GM19324 (cell line): ENCODE data around the gene UBE2QL1.

Source experiments
- ATAC-seq: cut with Tn5 transposase; IDR thresholded peaks from one replicate; pipeline ENCODE4 v1.9.1; 2021; ENCODE audit warnings: mild to moderate bottlenecking, moderate library complexity; ENCODE audit not compliant: unreplicated experiment, low FRiP score

The UBE2QL1 gene

DNA sequence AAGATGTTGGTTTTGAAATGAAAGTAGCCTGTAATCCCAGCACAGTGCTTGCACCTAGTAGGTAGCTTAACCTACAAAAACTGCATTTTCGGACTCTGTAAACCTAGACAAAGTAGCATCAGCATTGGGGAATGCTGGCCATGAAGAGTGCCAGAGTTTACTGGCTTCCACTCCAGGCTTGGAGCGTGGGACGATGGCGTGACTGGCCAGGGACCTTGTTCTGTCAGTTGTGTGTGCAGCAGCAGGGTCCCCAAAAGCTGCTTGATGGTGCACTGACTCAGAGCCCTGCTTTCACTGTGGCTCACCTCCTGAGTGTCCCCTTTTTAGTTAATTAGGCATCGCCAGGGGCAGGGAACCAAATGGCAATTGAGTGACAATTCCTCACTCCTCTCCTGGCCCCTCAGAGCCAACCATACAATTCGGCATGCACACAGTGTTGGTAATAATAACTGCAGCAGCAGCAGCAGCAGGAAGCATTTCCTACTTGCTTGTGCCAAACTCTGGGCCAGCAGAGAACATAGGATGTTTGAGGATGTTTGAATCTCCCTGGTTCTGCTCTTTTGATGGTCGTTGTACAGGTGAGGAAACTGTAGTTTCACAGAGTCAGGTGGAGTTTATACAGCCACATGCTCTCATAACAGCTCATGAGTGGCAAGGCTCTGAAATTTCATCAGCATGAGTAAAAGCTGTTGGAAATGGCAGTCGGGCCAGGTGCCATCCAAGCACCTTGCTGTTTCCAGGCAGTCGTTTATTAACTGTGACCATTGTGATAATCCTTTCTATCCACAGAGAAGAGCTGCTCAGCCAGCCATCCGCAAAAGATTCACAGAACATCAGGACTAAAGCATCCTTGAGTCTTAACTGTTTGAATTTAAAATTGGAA, 4.2 kb downstream of the UBE2QL1 start:
- ATAC-seq, result no peak

DNA sequence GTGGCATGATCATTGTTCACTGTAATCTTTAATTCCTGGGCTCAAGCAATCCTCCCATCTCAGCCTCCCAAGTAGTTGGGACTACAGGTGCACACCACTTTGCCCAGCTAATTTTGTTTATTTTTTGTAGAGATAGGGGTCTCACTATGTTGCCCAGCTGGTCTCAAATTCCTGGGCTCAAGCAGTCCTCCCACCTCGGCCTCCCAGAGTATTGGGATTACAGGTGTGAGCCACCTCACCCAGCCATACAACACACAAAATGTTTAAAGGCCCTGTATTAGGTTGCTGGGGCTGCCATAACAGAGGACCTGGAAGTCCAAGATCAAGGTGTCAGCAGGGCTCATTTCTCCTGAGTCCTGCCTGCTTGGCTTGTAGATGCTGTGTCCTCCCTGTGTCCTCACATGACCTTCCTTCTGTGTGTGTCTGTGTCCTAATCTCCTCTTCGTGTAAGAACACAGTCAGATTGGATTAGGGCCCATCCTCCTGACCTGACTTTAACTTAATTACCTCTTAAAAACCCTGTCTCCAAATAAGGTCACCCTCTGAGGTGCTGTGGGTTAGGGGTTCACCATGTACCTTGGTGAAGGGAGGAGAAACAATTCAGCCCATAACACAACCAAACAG, 5.4 kb downstream of the UBE2QL1 start:
- ATAC-seq, result no peak

DNA sequence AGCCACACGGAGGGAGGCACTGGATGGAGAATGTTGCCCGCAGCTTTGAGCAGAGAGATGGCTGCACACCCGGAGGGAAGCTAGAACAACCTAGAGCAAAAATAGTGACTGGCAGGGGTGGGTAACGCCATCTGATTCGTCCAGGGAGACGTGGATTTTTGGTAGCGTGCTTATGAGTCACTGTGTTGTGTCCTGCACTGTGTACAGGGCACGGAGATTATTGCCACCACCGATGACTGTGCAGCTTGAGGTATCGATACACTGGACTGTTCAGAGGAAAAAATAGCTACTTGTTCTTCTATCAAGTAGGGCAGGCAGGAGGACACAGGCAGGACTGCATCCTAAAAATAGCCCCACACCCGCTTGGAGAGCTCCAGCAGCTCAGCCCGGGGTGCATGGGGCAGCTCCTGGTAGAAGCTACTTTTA, 6.0 kb downstream of the UBE2QL1 start:
- no peak for ATAC-seq

DNA sequence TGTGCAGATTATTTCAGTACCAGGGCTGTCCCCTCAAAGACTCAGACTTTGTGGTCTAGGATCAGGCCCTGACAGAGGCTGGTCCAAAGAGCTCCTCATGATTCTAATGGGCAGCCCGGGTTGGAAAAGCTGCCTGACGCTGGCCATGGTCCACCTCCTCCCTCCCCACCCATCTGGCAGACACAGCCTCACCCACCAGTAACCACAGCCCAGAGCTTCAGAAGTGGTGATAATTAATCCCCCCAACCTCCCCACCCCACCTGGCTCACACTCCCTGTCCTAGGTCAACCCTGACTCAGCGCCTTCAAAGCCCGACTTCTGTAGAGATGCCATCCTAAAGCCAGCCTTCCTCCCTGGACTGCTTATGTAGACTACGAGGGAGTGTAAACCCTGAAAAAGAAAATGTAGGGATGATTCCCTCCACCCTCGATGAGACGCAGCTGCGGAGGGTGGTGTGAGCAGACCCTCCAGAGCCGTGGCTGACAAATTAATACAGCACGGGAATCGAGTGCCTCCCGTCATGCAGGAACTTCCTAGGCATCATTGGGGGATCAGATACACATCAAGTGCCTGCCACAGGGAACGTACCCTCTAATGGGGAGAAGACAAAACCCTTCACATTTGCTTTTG, 7.0 kb downstream of the UBE2QL1 start:
- no peak for ATAC-seq

DNA sequence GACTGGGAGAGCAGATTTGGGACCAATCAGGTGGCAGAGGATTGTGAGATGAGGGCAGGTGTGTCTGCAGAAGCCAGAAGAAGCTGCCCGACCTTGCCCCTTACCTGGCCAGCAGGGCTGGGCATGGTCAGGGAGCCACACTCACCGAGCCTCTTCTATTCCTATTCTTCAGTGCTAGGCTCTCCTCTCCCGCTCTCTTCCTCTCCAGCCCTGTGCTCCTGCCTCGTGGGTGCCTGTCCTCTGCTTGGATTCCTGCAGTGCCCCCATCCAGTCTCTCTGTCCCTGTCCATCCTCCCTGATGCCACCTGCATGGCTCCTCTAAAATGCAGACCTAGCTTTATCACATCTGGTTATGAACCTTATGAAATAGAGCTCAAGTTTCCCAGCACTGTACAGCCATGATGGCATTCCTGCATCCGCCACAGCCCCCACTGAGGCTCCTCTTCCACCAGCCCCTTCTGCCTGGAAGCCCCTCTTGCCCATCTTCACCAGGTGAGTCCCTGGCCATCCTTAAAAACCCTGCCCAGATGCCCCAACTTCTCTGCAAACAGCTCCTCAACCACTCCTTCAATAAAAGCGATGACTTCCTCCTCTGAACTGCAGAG, 8.2 kb downstream of the UBE2QL1 start:
- no peak for ATAC-seq

DNA sequence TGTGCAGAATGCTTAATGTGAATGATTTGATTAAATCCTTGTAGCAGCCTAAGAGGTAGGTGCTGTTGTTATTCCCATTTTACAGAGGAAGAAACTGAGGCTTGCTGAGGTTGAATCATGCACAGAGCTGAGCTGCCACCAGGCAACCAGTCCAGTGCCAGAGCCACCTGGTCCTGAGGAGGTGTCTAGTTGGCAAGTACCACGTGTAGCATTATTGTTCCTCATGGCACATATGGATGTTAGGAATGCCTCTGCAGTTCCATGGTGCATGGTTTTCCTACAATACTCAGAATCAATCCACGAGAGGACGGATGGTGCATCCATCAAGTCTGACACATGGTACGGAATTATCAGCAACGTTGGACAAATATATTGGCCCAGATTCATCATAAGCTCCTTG, 8.9 kb downstream of the UBE2QL1 start:
- ATAC-seq, result no peak

DNA sequence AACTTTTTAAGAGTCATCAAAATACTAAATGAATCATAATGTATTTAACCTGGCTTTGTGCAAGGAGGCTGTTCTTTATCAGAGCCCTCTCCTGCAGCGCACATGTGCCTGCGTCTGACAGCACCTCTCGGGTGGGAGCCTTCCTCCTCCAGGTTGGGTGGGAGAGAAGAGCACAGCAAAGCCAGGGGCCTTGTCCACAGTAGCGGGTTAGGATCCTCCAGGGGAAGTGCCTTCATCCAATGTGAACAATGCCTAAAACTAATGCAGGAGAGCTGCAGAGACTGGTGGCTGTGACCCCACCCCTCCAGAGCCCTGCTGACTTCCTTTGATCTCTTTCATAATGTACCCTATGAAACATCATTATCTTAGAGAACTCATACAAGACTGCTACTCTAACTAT, 10.2 kb downstream of the UBE2QL1 start:
- ATAC-seq, result no peak

DNA sequence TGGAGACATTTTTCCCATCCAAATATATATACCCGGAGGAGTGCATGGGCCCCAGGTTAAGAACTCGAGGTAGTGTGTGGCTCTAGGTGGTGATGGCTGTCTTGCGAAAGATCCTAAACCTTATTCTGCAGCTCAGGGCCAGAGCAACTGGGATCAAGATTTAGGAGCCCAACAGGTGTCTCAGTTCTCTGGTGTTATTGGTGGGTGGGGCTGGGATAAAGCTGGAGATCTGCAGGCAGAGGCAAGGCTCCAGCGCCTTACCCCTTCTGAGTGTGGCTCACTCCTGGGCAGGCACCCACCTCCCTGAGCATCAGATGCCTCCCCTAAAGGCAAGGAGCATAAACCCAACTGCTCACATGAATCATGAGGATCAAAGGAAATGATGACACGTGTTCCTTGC, 11.2 kb downstream of the UBE2QL1 start:
- ATAC-seq, result no peak

DNA sequence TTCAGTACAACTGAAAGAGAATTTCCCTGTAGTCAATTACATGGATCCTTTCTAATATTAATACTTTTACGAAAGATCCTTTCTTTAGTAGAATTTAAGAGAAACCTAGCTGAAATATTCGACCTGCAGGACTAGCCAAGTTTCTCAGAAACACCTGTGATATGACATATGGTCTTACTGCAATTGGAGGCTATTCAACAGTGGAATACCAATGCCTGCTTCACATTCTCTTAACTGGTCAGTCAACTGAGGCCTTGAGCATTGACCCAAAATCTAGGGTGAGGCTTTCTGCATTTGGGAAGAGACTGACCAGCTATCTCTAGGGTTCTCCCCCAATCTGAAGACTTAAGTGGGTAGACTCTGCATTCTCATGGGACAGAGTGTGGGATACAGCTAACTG, 12.3 kb downstream of the UBE2QL1 start:
- ATAC-seq, result no peak

DNA sequence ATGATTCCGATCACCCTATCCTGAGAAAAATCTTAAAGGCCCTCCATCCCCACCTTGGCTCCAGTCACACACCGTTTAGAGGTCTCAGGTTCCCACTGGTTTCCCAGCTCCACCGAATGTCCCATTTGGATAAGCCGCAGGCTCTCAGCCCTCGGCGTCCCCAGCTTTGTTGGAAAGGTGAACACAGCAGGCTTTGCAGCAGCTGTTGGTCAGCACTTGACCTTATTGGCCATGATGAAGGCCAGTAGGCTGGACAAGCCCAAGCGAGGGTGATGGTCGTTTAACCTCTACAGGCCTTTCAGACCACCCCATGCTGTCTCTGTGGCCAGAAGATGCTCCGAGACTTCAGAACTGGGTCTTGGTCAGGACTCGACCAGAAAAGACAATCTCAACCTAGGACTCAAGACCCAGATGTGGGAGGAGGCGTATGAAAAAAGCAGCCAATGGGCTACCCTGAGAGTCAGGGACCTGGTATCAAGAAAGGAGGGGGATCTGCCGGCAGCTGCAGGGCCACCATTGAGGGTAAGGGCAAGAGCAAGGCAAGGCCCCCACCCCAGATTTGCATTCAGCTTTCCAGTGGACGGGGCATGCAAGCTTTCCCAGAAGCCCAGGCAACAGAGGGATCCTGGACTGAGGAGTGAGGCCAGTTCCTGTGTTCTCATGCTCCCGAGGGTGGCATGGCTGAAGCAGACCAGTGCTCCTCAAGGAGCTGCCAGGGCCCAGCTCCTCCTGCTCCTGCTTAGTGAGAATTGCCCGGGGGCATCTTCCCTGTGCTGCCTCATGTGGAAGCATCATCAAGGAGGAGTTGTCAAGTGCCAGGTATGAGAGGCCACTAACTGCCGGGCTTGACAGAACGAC, 13.4 kb downstream of the UBE2QL1 start:
- no peak for ATAC-seq

DNA sequence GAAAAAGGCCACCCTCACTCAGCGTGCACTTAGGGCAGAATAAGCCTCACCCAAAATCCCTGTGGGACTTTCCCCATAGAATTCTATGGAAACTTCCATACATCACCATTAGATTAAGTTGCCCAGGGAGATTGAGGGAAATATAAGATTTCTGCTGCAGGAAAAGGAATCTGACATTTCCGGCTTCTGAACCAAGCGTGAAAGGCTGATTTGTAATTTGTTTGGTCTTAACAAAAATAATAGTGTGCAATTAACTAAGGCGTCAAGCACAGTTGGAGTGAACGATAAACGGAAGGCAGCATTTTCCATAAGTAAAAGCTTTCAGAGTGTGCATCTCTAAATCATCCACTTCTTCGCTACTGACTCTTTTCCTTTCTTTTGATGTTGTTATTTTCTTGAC, 14.0 kb downstream of the UBE2QL1 start:
- ATAC-seq, result no peak

DNA sequence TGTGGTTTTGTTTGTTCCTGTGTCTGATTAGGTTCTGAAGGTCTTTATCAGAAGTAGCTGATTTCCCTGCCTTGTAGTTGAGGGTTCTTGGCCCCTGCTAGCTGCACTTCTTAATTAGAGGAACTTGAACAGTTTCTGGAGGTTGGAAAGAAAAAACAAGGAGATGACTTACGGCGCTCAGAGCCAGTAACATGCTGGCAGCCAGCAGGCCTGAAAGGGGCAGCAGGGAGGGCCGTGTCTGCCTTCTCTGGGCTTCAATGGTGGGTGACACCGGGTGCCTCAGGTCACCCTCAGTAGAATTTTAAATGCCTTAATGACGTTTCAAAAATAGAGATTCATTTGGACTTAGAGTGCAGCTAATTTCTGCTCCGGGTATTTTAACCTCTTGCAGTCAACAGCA, 15.8 kb downstream of the UBE2QL1 start:
- ATAC-seq, result no peak

DNA sequence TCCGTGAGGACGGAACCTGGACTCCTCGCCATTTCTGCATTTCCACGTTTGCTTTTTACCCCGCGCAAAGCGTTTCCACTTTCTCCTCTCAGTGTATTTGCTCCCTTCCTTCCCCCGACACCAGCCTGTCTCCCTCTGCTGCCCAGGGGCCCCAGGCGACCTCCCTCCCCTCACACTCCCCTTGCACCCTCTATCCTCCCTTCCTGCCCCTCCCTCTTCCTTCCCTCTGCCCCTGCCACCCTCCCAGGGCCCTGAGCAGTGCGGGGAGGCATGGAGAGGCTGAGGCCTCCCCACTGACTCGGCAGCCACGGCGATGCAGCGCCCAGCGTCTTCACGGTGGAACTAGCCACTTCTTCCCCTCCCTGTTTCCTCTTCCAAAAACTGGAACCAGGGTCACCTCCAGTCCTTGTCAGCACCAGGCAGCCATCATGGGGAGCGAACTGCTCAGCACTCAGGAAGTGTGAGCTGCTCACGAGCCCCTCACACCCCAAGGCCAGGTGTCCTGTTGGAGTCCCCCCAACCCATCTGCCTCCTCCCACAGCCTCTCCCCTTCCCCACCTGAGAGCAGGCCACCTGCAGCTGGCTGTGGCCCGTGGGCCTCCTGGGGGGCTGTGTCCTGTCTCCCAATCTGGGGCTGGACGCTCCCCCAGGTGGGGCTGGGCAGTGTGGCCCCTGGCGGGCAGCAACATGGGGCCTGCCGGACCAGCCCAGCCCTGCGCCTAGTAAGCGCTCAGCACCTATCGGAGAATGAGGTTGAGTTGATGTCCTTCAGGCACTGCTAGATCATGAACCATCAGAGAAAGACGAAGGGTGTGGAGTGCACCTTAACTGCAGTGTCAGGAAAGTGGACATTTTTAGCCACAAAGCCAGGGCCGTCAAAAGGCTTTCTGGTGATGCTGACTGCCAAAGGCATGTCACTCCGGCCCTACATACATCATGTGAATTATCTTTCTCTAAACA, 17.5 kb downstream of the UBE2QL1 start:
- ATAC-seq, result no peak

DNA sequence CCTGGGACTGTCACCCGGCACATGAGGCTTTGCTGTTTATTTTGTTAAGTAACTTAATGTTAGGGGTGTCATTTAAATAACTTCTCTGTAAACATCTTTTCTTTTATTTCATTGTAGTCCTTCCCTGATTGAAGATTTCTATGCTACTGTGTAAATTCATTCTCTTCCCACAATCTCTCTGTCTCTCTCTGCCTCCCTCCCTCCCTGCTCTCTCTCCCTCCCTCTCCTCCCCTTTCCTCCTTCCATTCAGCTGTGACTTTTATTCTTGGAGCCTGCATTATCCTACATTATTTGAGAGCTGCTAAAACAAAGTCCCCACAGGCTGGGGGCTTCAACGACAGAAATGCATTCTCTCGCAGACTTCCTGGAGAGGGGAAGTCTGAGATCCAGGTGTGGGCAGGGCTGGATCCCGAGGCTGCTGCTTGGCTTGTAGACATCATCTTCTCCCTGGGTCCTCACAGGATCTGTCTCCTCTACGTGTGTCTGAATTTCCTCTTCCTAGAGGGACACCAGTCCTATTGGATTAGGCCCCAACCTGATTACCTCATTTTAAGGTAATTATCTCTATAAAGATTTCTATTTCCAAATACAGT, 18.4 kb downstream of the UBE2QL1 start:
- ATAC-seq, result no peak

DNA sequence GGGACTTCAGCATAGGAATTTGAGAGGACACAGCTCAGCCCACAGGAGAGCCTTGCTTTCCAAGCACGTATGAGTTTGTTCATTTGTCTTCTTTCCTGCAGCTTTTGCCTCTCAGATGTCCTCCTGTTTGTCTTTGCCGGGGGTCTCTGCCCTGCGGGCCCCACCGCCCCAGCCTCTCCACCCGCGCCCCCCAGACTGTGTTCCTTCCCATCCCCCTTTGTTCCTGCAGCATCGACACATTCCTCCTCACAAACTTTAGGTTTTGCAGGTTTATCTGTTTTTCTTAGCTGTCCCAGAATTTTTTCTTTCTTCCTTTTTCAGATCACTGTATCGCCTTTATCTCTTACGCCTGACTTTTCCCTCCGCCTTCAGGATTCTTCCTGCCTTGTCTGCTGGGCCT, 18.9 kb downstream of the UBE2QL1 start:
- no peak for ATAC-seq

DNA sequence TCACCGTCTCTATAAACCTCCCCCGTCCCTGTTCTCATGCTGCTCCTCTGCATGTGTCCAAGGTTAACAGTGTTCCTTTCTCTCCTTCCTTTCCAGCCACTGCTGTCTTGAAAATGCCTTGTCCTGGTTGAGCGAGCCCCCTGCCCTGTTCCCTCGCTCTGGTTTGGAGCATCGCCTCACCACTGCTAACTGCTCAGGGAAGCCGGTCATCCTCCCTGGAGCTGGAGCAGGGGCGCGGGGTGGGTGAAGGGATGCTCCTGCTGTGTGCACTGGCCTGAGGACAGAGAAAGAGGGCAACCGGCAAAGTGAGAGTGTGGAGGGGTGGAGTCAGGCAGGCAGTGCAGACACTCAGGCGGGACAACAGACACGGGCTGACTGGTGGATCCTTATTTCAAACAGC, 19.4 kb downstream of the UBE2QL1 start:
- ATAC-seq, result no peak

DNA sequence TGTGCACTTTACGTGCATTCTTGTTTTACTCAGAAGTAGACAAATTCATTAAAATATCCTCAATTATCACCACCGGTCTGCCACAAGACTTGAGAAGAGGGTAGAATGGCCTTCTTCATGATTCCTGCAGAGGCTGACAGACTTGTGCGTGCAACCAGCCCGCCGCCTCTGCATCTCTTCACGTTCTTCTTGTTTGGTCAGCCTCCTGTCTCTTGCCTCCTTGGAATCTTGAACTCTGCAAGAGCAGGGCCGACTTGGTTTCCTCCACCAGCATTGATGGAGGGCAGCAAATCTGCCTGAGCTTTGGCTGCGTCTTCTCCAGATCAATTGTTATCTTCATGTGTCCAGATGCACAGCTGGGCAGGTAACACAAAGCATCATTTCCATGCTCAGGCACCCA, 20.2 kb downstream of the UBE2QL1 start:
- no peak for ATAC-seq

DNA sequence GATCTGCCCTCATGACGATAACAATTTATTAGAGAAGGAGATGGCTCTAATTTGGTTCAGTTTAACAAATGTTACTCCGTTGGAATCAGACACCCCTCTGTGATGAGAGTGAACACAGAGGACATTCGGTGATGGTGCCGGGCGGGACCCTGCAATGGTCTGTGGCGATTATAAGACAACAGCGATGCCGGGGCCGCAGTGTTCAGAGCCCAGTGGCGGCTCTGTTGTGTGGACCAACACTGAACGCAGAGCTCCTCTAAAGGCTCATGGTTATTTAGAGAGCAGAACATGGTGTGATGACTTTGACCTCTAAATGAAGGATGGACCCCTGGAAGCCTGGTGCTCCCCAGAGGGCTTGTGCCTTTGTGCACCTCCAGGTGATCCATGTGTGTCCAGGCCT, 21.2 kb downstream of the UBE2QL1 start:
- no peak for ATAC-seq

DNA sequence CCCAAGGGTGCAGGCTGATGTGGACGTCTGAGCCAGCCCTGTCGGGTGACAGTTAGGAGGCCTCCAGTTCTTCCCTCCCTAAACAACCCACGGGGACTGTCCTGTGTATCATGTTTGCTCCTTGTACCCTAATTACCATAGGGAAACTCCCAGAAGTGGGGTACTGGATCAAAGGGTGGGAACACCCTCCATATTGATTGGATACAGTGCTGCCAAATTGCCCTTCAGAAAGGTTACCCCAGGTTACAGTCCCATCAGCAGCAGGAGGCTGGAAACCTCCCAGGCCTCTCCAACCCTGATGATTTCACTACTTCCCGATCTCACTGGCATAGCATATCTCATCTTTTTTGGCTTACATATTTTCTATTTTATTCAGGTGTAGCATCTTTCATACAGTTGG, 22.0 kb downstream of the UBE2QL1 start:
- no peak for ATAC-seq
